H1 (cell line): ENCODE measurements around the gene HS6ST3. TPM values are rescaled to one million over a fixed set of nuclear protein-coding genes. Genes with fewer than 3 reads are reported as not detected.

Source experiments
- CTCF ChIA-PET: fragments of 300-600 bp; sonication (Branson Sonifier 250); formaldehyde crosslinking; loops from one replicate; lab custom pipeline; 2021; ENCODE audit not compliant: partially characterized antibody; lab: Charles Lee
- POLR2A ChIA-PET: fragments of 300-600 bp; sonication (Branson Sonifier 250); formaldehyde crosslinking; loops from one replicate; lab custom pipeline; 2021; ENCODE audit warnings: inconsistent platforms; ENCODE audit not compliant: partially characterized antibody; lab: Charles Lee
- DNase-seq, 2 experiments: peaks; one replicate each; pipeline versions ENCODE4 v3.0.0 to v3.0.0-alpha.2; 2010 to 2022; ENCODE audit warnings: low spot score in 2 of 2, low read depth in 1 of 2, mixed read lengths in 1 of 2
- FAIRE-seq: peaks from 2 replicates; lab custom pipeline; 2011; peaks lifted over from hg19 to GRCh38; lab: Jason Lieb, UNC
- H2AFZ ChIP-seq: 2 replicates; pipeline ENCODE4 v1.8.1; 2012; ENCODE audit warnings: low read length, inconsistent platforms
- H2AK5ac ChIP-seq: 2 replicates; pipeline ENCODE4 v1.6.1; 2013; ENCODE audit warnings: low read depth, low read length
- H2BK120ac ChIP-seq: replicated peaks from 2 replicates; pipeline ENCODE3; 2013; ENCODE audit warnings: low read depth, low read length, inconsistent platforms
- H2BK12ac ChIP-seq: 2 replicates; pipeline ENCODE4 v1.6.1; 2013; ENCODE audit warnings: low read depth, low read length
- H2BK15ac ChIP-seq: 2 replicates; pipeline ENCODE4 v1.6.1; 2013; ENCODE audit warnings: low read length
- H2BK20ac ChIP-seq: 2 replicates; pipeline ENCODE4 v1.6.1; 2013; ENCODE audit warnings: low read length
- H2BK5ac ChIP-seq: 2 replicates; pipeline ENCODE4 v1.6.1; 2013; ENCODE audit warnings: low read depth, low read length
- H3K14ac ChIP-seq: 2 replicates; pipeline ENCODE4 v1.6.1; 2013; ENCODE audit warnings: inconsistent platforms; ENCODE audit not compliant: insufficient read length
- H3K18ac ChIP-seq: 2 replicates; pipeline ENCODE4 v1.6.1; 2013; ENCODE audit warnings: low read length; ENCODE audit errors: extremely low read depth
- H3K23ac ChIP-seq: 2 replicates; pipeline ENCODE4 v1.6.1; 2013; ENCODE audit warnings: inconsistent platforms; ENCODE audit not compliant: insufficient read length
- H3K23me2 ChIP-seq: 2 replicates; pipeline ENCODE4 v1.6.1; 2013; ENCODE audit warnings: low read depth, low read length
- H3K27ac ChIP-seq: 2 replicates; pipeline ENCODE4 v1.6.1; 2011; ENCODE audit warnings: low read depth, low read length, inconsistent platforms
- H3K27me3 ChIP-seq, 4 experiments: replicated peaks in 1 of 4; 1 replicate in 1 of 4; 2 replicates in 3 of 4; pipeline versions ENCODE4 v1.6.1 to v1.8.1; 2011 to 2013; ENCODE audit warnings: low read length in 3 of 4, mild to moderate bottlenecking in 3 of 4, inconsistent platforms in 2 of 4, mixed read lengths in 2 of 4, moderate library complexity in 1 of 4; ENCODE audit not compliant: control insufficient read depth in 3 of 4, insufficient read depth in 3 of 4; ENCODE audit errors: extremely low read depth in 1 of 4
- H3K36me3 ChIP-seq, 4 experiments: 2 replicates each; pipeline versions ENCODE4 v1.6.1 to v1.8.1; 2011 to 2013; ENCODE audit warnings: mild to moderate bottlenecking in 4 of 4, low read length in 3 of 4, moderate library complexity in 2 of 4, control low read depth in 1 of 4, inconsistent platforms in 1 of 4; ENCODE audit not compliant: insufficient read depth in 4 of 4, control insufficient read depth in 2 of 4
- H3K4ac ChIP-seq: replicated peaks from 2 replicates; pipeline ENCODE3; 2013; ENCODE audit warnings: low read length, low read depth, mixed read lengths, inconsistent platforms; ENCODE audit not compliant: insufficient read length
- H3K4me1 ChIP-seq, 4 experiments: replicated peaks in 1 of 4; 1 replicate in 1 of 4; 2 replicates in 3 of 4; pipeline versions ENCODE4 v1.6.1 to v1.8.1; 2011 to 2013; ENCODE audit warnings: low read length in 3 of 4, inconsistent platforms in 2 of 4, mixed read lengths in 1 of 4; ENCODE audit not compliant: insufficient read depth in 4 of 4, control insufficient read depth in 3 of 4
- H3K4me2 ChIP-seq, 2 experiments: 2 replicates each; pipeline versions ENCODE4 v1.6.1 to v1.8.1; 2011 to 2013; ENCODE audit warnings: low read depth in 2 of 2, low read length in 2 of 2, control low read depth in 1 of 2, inconsistent platforms in 1 of 2, mild to moderate bottlenecking in 1 of 2; ENCODE audit not compliant: insufficient read depth in 1 of 2
- H3K4me3 ChIP-seq, 4 experiments: fragments of 200-600, 300-600 bp in 1 of 4; sonication (generic), shearing (Covaris generic), sonication (Bioruptor Twin) in 1 of 4; 2 replicates each; pipeline versions ENCODE4 v1.5.1 to v1.8.1; 2011 to 2016; ENCODE audit warnings: low read length in 4 of 4, low read depth in 3 of 4, control low read depth in 2 of 4, inconsistent platforms in 2 of 4, mild to moderate bottlenecking in 2 of 4, mixed read lengths in 1 of 4, moderate library complexity in 1 of 4; ENCODE audit not compliant: insufficient read depth in 2 of 4; ENCODE audit errors: extremely low read depth in 1 of 4
- H3K56ac ChIP-seq: replicated peaks from 2 replicates; pipeline ENCODE3; 2013; ENCODE audit warnings: low read depth, mild to moderate bottlenecking, mixed read lengths, low read length, inconsistent platforms; ENCODE audit not compliant: insufficient read length
- H3K79me1 ChIP-seq: 2 replicates; pipeline ENCODE4 v1.6.1; 2013; ENCODE audit warnings: low read depth, low read length, control low read depth
- H3K79me2 ChIP-seq, 2 experiments: 2 replicates each; pipeline versions ENCODE4 v1.6.1 to v1.8.1; 2012 to 2013; ENCODE audit warnings: low read length in 2 of 2, mild to moderate bottlenecking in 2 of 2, inconsistent platforms in 1 of 2; ENCODE audit not compliant: insufficient read depth in 2 of 2, control insufficient read depth in 1 of 2
- H3K9ac ChIP-seq, 4 experiments: replicated peaks in 1 of 4; 1 replicate in 1 of 4; 2 replicates in 3 of 4; pipeline versions ENCODE4 v1.6.1 to v1.8.1; 2011 to 2013; ENCODE audit warnings: low read depth in 3 of 4, low read length in 3 of 4, control low read depth in 2 of 4, mild to moderate bottlenecking in 2 of 4, moderate library complexity in 2 of 4, inconsistent platforms in 1 of 4; ENCODE audit errors: extremely low read depth in 1 of 4
- H3K9me3 ChIP-seq, 2 experiments: 2 replicates each; pipeline versions ENCODE4 v1.6.1 to v1.8.1; 2012 to 2013; ENCODE audit warnings: mild to moderate bottlenecking in 2 of 2, moderate library complexity in 2 of 2, control low read depth in 1 of 2, inconsistent platforms in 1 of 2, low read depth in 1 of 2, low read length in 1 of 2, mixed read lengths in 1 of 2; ENCODE audit not compliant: insufficient read depth in 2 of 2
- H4K20me1 ChIP-seq, 2 experiments: replicated peaks in 1 of 2; 2 replicates each; pipeline versions ENCODE3 to v1.8.1; 2011 to 2013; ENCODE audit warnings: inconsistent platforms in 2 of 2, low read length in 2 of 2, mild to moderate bottlenecking in 1 of 2; ENCODE audit not compliant: insufficient read depth in 2 of 2, control insufficient read depth in 1 of 2
- H4K5ac ChIP-seq: 2 replicates; pipeline ENCODE4 v1.6.1; 2013; ENCODE audit warnings: low read length, low read depth, mixed read lengths, inconsistent platforms; ENCODE audit not compliant: insufficient read length
- H4K8ac ChIP-seq: 2 replicates; pipeline ENCODE4 v1.8.0; 2013; ENCODE audit warnings: mild to moderate bottlenecking, moderate library complexity, low read length, inconsistent platforms; ENCODE audit not compliant: insufficient read depth; ENCODE audit errors: extremely low read depth
- H4K91ac ChIP-seq: replicated peaks from 2 replicates; pipeline ENCODE3; 2013; ENCODE audit warnings: low read length, mixed read lengths, inconsistent platforms; ENCODE audit not compliant: insufficient read length
- CREB1 ChIP-seq: IDR thresholded peaks from 2 replicates; pipeline ENCODE4 v1.6.1; 2012; ENCODE audit warnings: inconsistent platforms
- E2F6 ChIP-seq: IDR thresholded peaks from 2 replicates; pipeline ENCODE4 v1.6.1; 2012; ENCODE audit warnings: inconsistent platforms
- FOSL1 ChIP-seq: IDR thresholded peaks from 2 replicates; pipeline ENCODE4 v1.6.1; 2011; ENCODE audit warnings: mild to moderate bottlenecking, low read depth, low read length, moderate library complexity; ENCODE audit not compliant: insufficient read depth
- SRF ChIP-seq: IDR thresholded peaks from 2 replicates; pipeline ENCODE4 v1.6.1; 2011; ENCODE audit warnings: mild to moderate bottlenecking, low read depth, low read length, moderate library complexity
- WGBS, 2 experiments: shearing (Covaris generic) in 1 of 2; methylation state at CpG; one replicate each; pipeline versions ENCODE4 v1.1.6 to v1.1.7; 2013 to 2015; ENCODE audit warnings: low lambda C conversion rate in 2 of 2, mixed read lengths in 2 of 2, inconsistent platforms in 1 of 2, low coverage in 1 of 2, missing lambda C conversion rate in 1 of 2; ENCODE audit not compliant: insufficient replicate concordance in 2 of 2, insufficient coverage in 1 of 2, insufficient read length in 1 of 2; ENCODE audit errors: extremely low coverage in 1 of 2, missing lambda C conversion rate in 1 of 2; 5-methylcytosine and 5-hydroxymethylcytosine counted together
- polyA plus RNA-seq, 7 experiments: library from polyadenylated mRNA; depleted of rRNA in 3 of 7; stranded (reverse) in 5 of 7; unstranded in 2 of 7; fragments of >200 nt in 5 of 7; fragments of 200-250 nt in 2 of 7; gene quantifications; 1 replicate in 5 of 7; 2 replicates in 1 of 7; 4 replicates in 1 of 7; pipeline versions ENCODE4 v1.2.1 to v1.2.3, GENCODE V29; 2011 to 2013; ENCODE audit warnings: missing spikeins in 2 of 7, mixed read lengths in 2 of 7
- total RNA-seq: library from RNA; stranded (reverse); fragmentation: NEBNext Ultra II Directional; extraction: Animal tissue kit (Norgen Biotek cat#: 25700); gene quantifications from 2 replicates; pipeline ENCODE4 v1.2.1, GENCODE V29; 2021
- TF ChIP-seq, protein P1 (sequence below): IDR thresholded peaks from 2 replicates; pipeline ENCODE4 v1.6.1; 2012; ENCODE audit warnings: inconsistent platforms

HS6ST3 gene
- total and polyA plus RNA-seq, 2 of the 8 experiments (the other 6 are each of a cell fraction or from before 2014, with no cell fraction given): 0.45 to 1.2 TPM

- Histone ChIP-seq H3K9me3 (no peaks in the 10 kb centered on the region), H3K79me2 (no peaks in the 10 kb centered on the region), H2BK120ac (no peak overlapping the region), H3K4me3 (no peak overlapping the region), H3K18ac (no peak overlapping the region), H3K9ac (no peak overlapping the region), H3K27me3 (no peaks in the 10 kb centered on the region), H3K14ac (no peak overlapping the region), H4K20me1 (no peaks in the 10 kb centered on the region), H3K23ac (no peak overlapping the region), H3K27ac (no peak overlapping the region), H3K23me2 (no peaks in the 10 kb centered on the region), H4K5ac (no peak overlapping the region), H4K8ac (no peak overlapping the region), H3K36me3 (no peaks in the 10 kb centered on the region), H3K79me1 (no peaks in the 10 kb centered on the region), H2BK12ac (no peak overlapping the region), H3K4me1 (peaks cover 0 to 8% (median 4%) of the 10 kb centered on the region in 4 experiments; a peak in 2 of 7 replicates), H3K4me2 (no peak overlapping the region), H2AFZ (no peak overlapping the region), H2BK5ac (no peak overlapping the region), H2BK15ac (no peak overlapping the region), H2BK20ac (no peak overlapping the region), H2AK5ac (no peak overlapping the region), H3K4ac (no peak overlapping the region), H3K56ac (no peak overlapping the region), H4K91ac (no peak overlapping the region)
- 100% methylated on average over 1 of the region's 1 CpG; no CpG with 5 or more reads in 1 of the 2 experiments for WGBS, 2 experiments
- CTCF ChIA-PET: interaction anchor here (0.8 to 3.0 kb wide), 11 partner anchors 9 to 801 kb away, joined by 3 to 19 read pairs (median 4); no protein-coding TSS in a partner anchor
- FAIRE-seq (no peak), DNase-seq (no peak)
- POLR2A ChIA-PET: no interaction called here
- no peak for TF ChIP-seq E2F6
- TF ChIP-seq FOSL1: no peak
- TF ChIP-seq, protein P1, sequence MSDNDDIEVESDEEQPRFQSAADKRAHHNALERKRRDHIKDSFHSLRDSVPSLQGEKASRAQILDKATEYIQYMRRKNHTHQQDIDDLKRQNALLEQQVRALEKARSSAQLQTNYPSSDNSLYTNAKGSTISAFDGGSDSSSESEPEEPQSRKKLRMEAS: no peak
- no peak for TF ChIP-seq CREB1
- TF ChIP-seq SRF: no peak
Measured at GRCh38 chr13:96821381-96821780, 731.5 kb downstream of the HS6ST3 start.
